ENCODE measurements around the gene DIAPH3.

DNA sequence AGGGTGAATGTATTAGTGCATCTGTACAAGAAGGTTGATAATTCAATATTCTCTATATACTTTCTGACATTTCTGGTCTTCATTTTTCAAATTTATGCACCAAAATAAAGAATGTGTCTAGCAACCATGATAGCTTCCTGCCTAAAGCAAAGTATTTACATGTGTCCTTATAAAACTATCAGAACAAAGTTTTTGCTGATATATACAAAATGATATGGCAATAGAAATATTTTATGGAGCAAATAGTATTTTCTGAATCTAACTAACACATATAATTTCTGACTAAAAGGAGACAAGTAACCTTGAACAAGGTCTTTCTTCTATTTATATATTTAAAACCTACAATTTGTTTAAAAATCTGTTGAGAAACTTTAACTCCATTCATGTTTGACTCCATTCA, 184.9 kb downstream of the DIAPH3 start:
- TF ChIP-seq POLR2AphosphoS5 (IDR thresholded peaks at IDR 0.05; ENCODE audit: low read depth, low read length) (no peak), POLR2A (IDR thresholded peaks at IDR 0.05; ENCODE audit: low read depth, low read length) (no peak), TAF1 (IDR thresholded peaks at IDR 0.05; ENCODE audit: low read depth, low read length) (no peak), POU2F2 (IDR thresholded peaks at IDR 0.05; ENCODE audit: low read depth, low read length) (no peak), SPI1 (IDR thresholded peaks at IDR 0.05; ENCODE audit: low read depth, low read length) (no peak), PAX5 (IDR thresholded peaks at IDR 0.05; ENCODE audit: insufficient read depth, low read length, severe bottlenecking) (no peak)
